ENCODE data around the gene PTPRN2. TPM values are rescaled to one million over a fixed set of nuclear protein-coding genes. Genes with fewer than 3 reads are reported as not detected.
"Not testable (repeated sequence)": the region's sequence is repeated elsewhere in the genome, so short reads cannot be mapped to it uniquely, and the experiment has no call there.

The PTPRN2 gene
- total RNA-seq, 2 donors from 2014 or later = 30.3 to 40.7 TPM

DNA sequence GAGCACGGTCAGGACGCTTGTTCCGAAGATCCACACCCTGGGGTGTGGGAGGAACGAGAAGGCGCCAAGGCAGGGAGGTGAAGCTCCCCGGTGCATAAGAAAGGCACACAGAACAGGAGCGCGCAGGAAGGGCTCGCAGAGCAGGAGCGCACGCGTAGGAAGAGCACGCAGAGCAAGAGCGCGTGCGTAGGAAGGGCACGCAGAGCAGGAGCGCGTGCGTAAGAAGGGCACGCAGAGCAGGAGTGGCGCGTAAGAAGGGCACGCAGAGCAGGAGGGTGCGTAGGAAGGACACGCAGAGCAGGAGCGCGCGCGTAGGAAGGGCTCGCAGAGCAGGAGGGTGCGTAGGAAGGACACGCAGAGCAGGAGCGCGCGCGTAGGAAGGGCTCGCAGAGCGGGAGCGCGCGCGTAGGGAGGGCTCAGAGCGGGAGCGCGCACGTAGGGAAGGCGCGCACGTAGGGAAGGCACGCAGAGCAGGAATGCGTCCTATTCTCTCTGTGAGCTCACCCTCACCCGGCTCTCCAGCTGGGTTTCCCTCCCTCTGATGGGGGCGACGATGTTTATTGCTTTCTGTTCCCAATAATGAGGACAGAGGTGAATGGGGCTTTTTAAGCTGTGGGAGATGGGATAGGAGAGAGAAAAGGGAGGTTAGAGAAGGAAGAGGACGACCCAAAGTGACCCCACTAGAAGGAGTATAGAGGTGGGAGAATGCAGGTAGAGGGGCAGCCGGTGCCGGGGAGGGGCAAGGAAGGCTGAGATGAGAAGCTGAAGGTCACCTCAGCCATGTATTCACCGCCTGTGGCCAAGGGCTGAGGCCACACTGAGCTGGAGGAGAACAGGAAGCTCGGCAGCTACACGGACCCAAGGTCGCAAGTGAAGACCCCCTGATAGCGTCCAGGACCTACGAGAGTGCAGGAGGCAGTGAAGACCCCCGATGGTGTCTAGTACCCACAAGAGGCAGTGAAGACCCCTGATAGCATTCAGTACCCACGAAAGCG lies 423.2 kb downstream of the PTPRN2 start:
- DNase-seq (no peak), ATAC-seq (no peak)
- intact Hi-C loops (cut with DNase I, micrococcal nuclease) = no loop called here

GRCh38 chr7:158161194-158161593 lies 426.4 kb downstream of the PTPRN2 start:
- ATAC-seq (no peak), DNase-seq (no peak)
- intact Hi-C loops (cut with DNase I, micrococcal nuclease) = no loop called here

DNA sequence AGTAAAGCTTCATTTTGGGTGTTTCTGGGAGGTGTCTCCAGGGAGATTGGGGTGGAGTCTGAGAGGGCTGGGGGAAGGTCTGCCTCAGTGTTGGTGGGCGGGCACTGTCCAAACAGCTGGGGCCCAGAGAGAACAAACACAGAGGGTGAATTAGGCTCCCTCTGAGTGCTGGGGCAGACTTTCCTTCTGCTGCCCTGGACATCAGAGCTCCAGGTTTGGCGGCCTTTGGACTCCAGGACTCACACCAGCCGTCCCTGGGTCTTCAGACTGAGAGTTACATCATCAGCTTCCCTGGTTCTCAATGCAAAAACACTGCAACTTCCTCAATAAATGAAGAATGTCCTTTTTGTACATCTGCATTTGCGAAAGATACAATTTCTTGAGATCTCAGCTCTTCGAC lies 427.4 kb downstream of the PTPRN2 start:
- no peak for DNase-seq
- peak; percentile 29 for ATAC-seq
- intact Hi-C loops (cut with DNase I, micrococcal nuclease) = no loop called here

DNA sequence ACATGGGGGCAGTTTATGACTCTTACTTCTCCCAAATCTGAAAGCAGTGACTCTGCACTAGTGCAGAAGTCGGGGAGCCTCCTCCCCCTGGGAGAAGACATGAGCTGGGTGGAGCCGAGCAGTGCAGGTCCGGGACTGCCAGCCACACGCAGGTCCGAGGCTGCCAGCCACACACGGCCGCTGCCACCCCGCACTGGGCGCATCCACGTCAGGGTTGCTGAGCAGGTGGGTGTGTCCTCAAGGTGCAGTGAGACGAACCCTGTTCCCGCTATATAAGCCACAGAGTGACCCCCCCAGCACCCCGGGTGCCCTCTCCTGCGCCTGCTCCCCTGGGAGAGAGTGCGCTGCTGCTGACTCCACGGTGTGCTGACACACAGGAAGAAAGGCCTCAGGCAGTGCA lies 430.2 kb downstream of the PTPRN2 start:
- DNase-seq (no peak), ATAC-seq (no peak)
- intact Hi-C loops (cut with DNase I, micrococcal nuclease) = no loop called here

DNA sequence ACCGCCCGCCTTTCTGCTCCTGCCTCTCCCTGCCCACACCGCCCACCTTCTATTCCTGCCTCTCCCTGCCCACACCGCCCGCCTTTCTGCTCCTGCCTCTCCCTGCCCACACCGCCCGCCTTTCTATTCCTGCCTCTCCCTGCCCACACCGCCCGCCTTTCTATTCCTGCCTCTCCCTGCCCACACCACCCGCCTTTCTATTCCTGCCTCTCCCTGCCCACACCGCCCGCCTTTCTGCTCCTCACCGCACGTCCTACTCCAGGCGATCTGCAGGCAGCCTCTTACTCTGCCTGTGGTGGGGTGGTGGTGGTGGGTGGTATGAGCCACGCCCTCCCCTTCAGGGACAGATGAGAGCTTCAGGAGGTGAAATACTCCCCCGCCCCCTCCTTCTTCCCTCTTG lies 436.4 kb downstream of the PTPRN2 start:
- DNase-seq (peak; percentile 72 to 82), ATAC-seq (peak; percentile 51)
- intact Hi-C loops (cut with DNase I, micrococcal nuclease) = not testable (repeated sequence)

DNA sequence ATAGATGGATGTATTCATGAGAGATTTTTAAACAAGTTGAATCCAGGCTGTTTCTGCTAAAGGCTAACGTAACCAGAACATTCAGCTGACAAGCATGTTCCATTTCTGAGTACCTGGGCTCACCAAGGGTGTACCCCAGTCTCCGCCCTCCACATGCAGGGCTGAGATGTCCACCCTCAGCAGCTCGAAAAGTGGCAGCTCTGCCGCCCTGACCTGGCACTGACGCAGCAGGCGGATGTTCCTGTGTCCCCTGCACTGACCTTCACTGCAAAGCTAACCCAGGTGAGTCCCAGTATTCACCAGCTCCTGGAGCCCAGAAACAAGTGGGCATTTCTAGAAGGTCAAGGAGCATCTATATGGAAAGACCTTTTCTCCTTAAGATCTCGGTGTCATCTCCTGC lies 437.4 kb downstream of the PTPRN2 start:
- DNase-seq (no peak), ATAC-seq (no peak)
- intact Hi-C loops (cut with DNase I, micrococcal nuclease) = no loop called here

GRCh38 chr7:158147431-158147830 lies 440.2 kb downstream of the PTPRN2 start:
- intact Hi-C loops (cut with DNase I, micrococcal nuclease); ATAC-seq; DNase-seq: not testable (repeated sequence)

GRCh38 chr7:158145370-158145769 lies 442.3 kb downstream of the PTPRN2 start:
- DNase-seq = no peak

GRCh38 chr7:158143196-158144120 lies 444.2 kb downstream of the PTPRN2 start:
- no peak for ATAC-seq
- intact Hi-C loops (cut with DNase I, micrococcal nuclease) = no loop called here

More at GRCh38 chr7:158145370-158145769, 442.3 kb downstream of the PTPRN2 start:
- ATAC-seq = no peak
- intact Hi-C loops (cut with DNase I, micrococcal nuclease) = no loop called here

DNA sequence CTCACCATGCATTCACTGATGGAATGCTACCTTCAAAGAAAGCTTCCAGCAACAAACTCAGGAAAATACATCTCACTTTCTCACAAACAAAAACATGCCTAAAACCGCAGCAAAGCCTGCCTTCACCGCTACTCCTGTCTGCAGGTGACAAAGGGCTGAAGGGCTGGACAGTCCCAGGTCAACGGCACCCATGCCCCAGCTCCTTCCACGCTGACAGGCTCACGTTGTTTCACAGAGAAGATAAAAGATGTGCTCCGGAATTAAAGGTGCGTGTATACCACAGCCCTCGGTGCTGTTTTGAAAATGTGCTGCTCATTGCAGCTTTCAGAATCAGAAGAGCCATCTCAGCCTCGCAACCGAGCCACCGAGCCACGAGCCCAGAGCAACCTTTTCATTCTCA lies 445.0 kb downstream of the PTPRN2 start:
- intact Hi-C loops (cut with DNase I, micrococcal nuclease) = no loop called here
- ATAC-seq = no peak
- DNase-seq = no peak

More at GRCh38 chr7:158143196-158144120, 444.2 kb downstream of the PTPRN2 start:
- no peak for DNase-seq

- ATAC-seq (no peak), DNase-seq (no peak)
- intact Hi-C loops (cut with DNase I, micrococcal nuclease) = no loop called here
These were observed 445.7 kb downstream of the PTPRN2 start for GRCh38 chr7:158141806-158142518.

GRCh38 chr7:158141221-158141582 lies 446.4 kb downstream of the PTPRN2 start:
- intact Hi-C loops (cut with DNase I, micrococcal nuclease) = no loop called here
- DNase-seq (no peak), ATAC-seq (no peak)

- ATAC-seq = no peak
- intact Hi-C loops (cut with DNase I, micrococcal nuclease) = no loop called here
- no peak for DNase-seq
These were observed 446.9 kb downstream of the PTPRN2 start for GRCh38 chr7:158140538-158141220.

GRCh38 chr7:158139499-158139898 lies 448.1 kb downstream of the PTPRN2 start:
- DNase-seq (no peak), ATAC-seq (no peak)
- intact Hi-C loops (cut with DNase I, micrococcal nuclease) = no loop called here

DNA sequence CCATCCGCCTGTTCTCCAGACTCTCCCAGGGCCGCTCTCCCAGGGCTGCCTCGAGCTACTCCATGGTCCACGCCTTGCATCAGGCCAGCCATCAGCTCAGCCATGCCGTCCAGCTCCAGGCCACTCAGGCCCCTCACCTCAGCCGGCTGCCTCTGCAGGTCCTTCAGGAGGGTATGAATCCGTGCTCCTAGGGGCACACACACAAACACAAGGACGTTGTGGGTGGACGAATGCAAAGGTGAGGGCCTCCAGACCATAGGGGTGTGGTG lies 449.4 kb downstream of the PTPRN2 start:
- no peak for DNase-seq
- ATAC-seq = no peak
- intact Hi-C loops (cut with DNase I, micrococcal nuclease) = no loop called here

- DNase-seq (no peak), ATAC-seq (no peak)
- intact Hi-C loops (cut with DNase I, micrococcal nuclease) = no loop called here
These were observed 449.9 kb downstream of the PTPRN2 start for GRCh38 chr7:158137516-158138328.

DNA sequence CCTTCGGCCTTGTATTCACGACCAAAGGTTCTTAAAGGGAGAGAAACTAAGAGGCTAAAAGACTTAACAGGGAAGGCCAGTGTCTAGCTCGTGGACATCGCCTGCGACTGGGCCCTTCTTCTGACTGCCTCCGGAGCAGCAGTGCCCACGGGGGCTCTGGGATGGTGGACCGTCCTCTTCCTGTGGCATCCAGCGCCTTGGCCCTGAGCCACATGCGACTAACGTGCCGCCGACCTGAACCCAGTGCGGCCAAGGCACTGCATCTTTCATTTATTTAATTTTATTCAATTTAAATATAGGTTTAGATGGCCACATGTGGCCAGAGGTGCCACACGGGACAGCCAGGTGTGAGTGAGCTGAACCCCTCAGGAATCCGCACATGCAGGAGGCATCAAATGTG lies 451.7 kb downstream of the PTPRN2 start:
- no peak for DNase-seq
- intact Hi-C loops (cut with DNase I, micrococcal nuclease) = no loop called here
- ATAC-seq = no peak

DNA sequence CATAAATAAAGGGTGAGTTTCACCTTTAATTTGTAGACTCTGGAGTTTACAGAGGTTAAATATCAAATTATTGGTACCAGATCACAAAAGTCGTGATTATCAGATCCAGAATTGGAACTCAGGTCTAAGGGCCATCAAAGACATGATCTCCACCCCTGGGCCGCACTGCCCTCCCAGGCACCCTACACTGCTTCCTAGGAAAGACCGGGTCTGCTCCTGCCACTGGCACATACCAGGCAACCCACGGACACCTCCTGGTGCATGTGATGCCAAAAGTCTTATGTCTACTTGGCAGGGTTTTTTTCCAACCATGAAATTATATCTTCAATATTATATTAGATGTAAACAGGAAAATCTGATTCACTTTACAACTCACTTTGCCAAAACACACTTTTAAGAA lies 452.8 kb downstream of the PTPRN2 start:
- ATAC-seq (no peak), DNase-seq (no peak)
- intact Hi-C loops (cut with DNase I, micrococcal nuclease) = no loop called here
